ENCODE measurements around the gene TNRC18. TPM values are rescaled to one million over a fixed set of nuclear protein-coding genes. Genes with fewer than 3 reads are reported as not detected.
"Not testable (repeated sequence)": the region's sequence is repeated elsewhere in the genome, so short reads cannot be mapped to it uniquely, and the experiment has no call there.

Gene TNRC18
- total and polyA plus RNA-seq, 4 donors = 33.4 to 117 (median 84.1) TPM

DNA sequence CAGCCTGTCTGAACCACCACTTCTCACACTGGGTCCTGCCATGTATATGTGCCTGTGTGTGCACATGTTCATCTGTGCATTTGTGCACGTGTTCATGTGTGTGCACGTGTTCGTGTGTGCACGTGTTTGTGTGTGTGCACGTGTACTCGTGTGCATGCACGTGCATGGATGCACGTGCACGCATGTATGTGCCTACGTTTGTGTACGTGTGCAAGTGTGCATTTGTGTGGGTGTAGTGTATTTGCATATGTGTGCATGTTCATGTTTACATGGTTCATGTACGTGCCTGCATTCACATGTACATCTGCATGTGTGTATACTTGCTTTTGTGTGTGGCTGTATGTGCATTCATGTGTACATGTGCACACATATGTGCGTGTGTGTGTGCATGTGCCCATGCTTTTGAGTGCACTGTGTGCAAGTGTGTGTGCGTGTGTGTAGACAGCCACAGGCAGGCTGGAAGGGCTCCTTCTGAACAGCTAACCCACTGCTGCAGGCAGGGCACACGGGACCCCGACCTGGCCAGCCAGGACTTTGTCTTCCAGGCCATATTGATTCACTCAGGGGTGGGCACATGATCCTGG is 112.7 kb downstream of the TNRC18 start:
- WGBS, 2 donors = 90 to 97% methylated on average over 16 of the region's 16 CpGs
- H3K27ac ChIP-seq (ENCODE audit: low read depth in 1 of 2, low read length in 1 of 2) = no peak overlapping the region
- peaks cover 0 to 2% (median 0%) of the 10 kb centered on the region in 5 donors for H3K4me1 ChIP-seq (ENCODE audit: control insufficient read depth in 5 of 5, insufficient read depth in 5 of 5, low read length in 5 of 5)
- ATAC-seq (ENCODE audit: insufficient read depth, low FRiP score) (no peak), DNase-seq (no peak)
- H3K4me3 ChIP-seq = no peak overlapping the region
- H3K9me3 ChIP-seq (ENCODE audit: control insufficient read depth in 4 of 4, insufficient read depth in 3 of 4, low read length in 3 of 4) = no peaks in the 10 kb centered on the region
- no peaks in the 10 kb centered on the region for H3K27me3 ChIP-seq (ENCODE audit: control insufficient read depth in 3 of 3, insufficient read depth in 3 of 3, low read length in 2 of 3)
- H3K36me3 ChIP-seq (ENCODE audit: control insufficient read depth in 4 of 4, insufficient read depth in 4 of 4, low read length in 4 of 4) = peaks cover 14 to 54% (median 15%) of the 10 kb centered on the region in 4 donors
- no peak overlapping the region for H3K9ac ChIP-seq (ENCODE audit: insufficient read depth in 1 of 2, low read length in 2 of 2)
- TF ChIP-seq, protein P1, sequence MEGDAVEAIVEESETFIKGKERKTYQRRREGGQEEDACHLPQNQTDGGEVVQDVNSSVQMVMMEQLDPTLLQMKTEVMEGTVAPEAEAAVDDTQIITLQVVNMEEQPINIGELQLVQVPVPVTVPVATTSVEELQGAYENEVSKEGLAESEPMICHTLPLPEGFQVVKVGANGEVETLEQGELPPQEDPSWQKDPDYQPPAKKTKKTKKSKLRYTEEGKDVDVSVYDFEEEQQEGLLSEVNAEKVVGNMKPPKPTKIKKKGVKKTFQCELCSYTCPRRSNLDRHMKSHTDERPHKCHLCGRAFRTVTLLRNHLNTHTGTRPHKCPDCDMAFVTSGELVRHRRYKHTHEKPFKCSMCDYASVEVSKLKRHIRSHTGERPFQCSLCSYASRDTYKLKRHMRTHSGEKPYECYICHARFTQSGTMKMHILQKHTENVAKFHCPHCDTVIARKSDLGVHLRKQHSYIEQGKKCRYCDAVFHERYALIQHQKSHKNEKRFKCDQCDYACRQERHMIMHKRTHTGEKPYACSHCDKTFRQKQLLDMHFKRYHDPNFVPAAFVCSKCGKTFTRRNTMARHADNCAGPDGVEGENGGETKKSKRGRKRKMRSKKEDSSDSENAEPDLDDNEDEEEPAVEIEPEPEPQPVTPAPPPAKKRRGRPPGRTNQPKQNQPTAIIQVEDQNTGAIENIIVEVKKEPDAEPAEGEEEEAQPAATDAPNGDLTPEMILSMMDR (IDR thresholded peaks at IDR 0.05; ENCODE audit: control extremely low read depth, extremely low read depth) = no peak

DNA sequence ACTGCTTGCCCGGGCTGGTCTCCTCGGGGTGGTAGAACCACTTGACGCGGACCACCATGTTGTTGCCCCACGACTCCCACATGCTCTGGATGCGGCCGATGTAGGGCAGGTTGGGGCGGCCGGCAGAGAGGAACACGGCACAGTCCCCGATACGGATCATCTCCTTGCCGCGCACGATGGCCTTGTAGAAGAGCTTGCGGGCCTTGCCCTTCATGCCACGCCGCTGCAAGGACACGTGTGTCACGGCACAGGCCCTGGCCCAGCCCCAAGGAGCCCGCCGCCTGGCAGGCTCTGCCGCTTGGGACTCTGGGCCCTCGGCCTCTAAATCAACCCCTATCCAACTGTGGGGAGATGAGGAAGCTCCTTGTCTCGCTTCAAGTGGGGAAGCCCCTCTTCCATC is 114.5 kb downstream of the TNRC18 start:
- DNase-seq (no peak), ATAC-seq (ENCODE audit: insufficient read depth, low FRiP score) (no peak)
- Histone ChIP-seq H3K36me3 (ENCODE audit: control insufficient read depth in 4 of 4, insufficient read depth in 4 of 4, low read length in 4 of 4) (peaks cover 12 to 44% (median 14%) of the 10 kb centered on the region in 4 donors), H3K4me3 (no peak overlapping the region), H3K27me3 (ENCODE audit: control insufficient read depth in 3 of 3, insufficient read depth in 3 of 3, low read length in 2 of 3) (no peaks in the 10 kb centered on the region), H3K27ac (ENCODE audit: low read depth in 1 of 2, low read length in 1 of 2) (no peak overlapping the region), H3K9me3 (ENCODE audit: control insufficient read depth in 4 of 4, insufficient read depth in 3 of 4, low read length in 3 of 4) (no peaks in the 10 kb centered on the region), H3K4me1 (ENCODE audit: control insufficient read depth in 5 of 5, insufficient read depth in 5 of 5, low read length in 5 of 5) (peaks cover 0 to 2% (median 0%) of the 10 kb centered on the region in 5 donors), H3K9ac (ENCODE audit: insufficient read depth in 1 of 2, low read length in 2 of 2) (no peak overlapping the region)
- TF ChIP-seq, protein P1 (IDR thresholded peaks at IDR 0.05; ENCODE audit: control extremely low read depth, extremely low read depth) = no peak
- WGBS, 2 donors = 96 to 97% methylated on average over 22 to 25 of the region's 25 CpGs

DNA sequence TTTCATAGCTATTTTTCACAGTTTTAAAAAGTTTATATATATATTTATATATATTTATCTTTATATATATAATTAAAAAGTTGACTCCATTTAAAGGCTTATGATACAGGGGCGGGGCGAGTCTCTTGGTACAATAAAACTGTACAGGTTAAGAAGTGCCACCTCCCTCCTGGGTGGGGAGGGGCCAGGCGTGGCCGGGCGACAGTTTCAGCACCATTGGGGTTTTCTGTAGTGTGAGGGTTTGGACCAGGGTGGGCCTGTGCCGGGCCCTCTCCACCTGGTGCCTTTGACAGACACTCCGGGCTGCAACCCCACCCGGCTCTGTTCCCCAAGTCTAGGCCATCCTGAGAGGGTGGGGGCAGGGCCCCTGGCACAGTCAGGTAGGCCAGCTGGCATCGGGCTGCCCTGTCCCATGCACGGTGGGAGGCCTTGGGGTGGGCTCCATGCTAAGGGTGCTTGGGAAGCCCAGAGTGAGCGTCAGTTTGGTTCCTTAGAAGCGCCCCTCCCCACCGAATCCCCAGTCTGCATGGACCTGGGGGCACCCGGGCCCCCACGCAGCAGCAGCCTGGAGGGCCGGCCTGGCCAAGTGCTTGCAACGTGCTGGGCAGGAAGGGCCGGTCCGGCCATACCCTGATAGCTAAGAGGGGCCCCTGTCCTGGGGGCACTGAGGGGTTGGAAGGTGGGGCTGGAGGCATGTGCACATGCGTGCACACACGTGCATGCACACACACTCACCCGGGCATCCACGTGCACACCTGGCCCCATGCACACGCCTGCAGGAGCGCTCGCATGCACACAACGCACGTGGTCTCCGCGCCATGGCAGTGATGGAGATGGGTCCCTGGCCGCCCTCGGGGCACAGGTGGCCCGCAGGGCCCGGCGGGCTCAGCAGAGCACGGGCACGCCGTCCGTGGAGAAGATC is 116.2 kb downstream of the TNRC18 start:
- H3K4me1 ChIP-seq (ENCODE audit: control insufficient read depth in 5 of 5, insufficient read depth in 5 of 5, low read length in 5 of 5); DNase-seq; H3K4me3 ChIP-seq; H3K9ac ChIP-seq (ENCODE audit: insufficient read depth in 1 of 2, low read length in 2 of 2); ATAC-seq (ENCODE audit: insufficient read depth, low FRiP score); H3K27me3 ChIP-seq (ENCODE audit: control insufficient read depth in 3 of 3, insufficient read depth in 3 of 3, low read length in 2 of 3); H3K27ac ChIP-seq (ENCODE audit: low read depth in 1 of 2, low read length in 1 of 2); H3K9me3 ChIP-seq (ENCODE audit: control insufficient read depth in 4 of 4, insufficient read depth in 3 of 4, low read length in 3 of 4): not testable (repeated sequence)
- H3K36me3 ChIP-seq (ENCODE audit: control insufficient read depth in 4 of 4, insufficient read depth in 4 of 4, low read length in 4 of 4) = peaks cover 9 to 35% (median 13%) of the 10 kb centered on the region in 4 donors
- 91 to 94% methylated on average over 35 to 39 of the region's 39 CpGs for WGBS, 2 donors

DNA sequence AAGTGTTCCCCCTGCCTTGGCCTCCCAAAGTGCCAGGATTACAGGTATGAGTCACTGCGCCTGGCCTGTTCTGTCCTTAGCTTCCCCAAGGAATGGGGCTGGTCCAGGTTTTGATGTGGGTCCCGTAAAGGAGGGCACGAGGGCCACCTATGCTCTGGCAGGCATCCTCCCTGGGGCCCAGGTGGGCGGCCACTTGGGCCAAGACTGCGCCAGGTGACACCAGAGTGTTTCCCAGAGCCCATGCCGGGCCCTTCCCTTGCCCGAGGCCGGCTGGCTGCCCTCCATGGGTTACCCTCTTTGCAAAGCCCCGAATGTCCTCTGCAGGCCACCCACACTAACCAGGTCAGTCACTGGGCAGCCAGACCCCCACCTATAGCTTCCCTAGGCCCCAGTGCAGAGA is 118.6 kb downstream of the TNRC18 start:
- 88 to 92% methylated on average over 9 of the region's 9 CpGs for whole genome bisulfite sequencing, 2 donors
- H3K27ac ChIP-seq (ENCODE audit: low read depth in 1 of 2, low read length in 1 of 2); H3K9me3 ChIP-seq (ENCODE audit: control insufficient read depth in 4 of 4, insufficient read depth in 3 of 4, low read length in 3 of 4); H3K4me1 ChIP-seq (ENCODE audit: control insufficient read depth in 5 of 5, insufficient read depth in 5 of 5, low read length in 5 of 5); H3K9ac ChIP-seq (ENCODE audit: insufficient read depth in 1 of 2, low read length in 2 of 2); H3K27me3 ChIP-seq (ENCODE audit: control insufficient read depth in 3 of 3, insufficient read depth in 3 of 3, low read length in 2 of 3); ATAC-seq (ENCODE audit: insufficient read depth, low FRiP score); DNase-seq; H3K4me3 ChIP-seq: not testable (repeated sequence)
- H3K36me3 ChIP-seq (ENCODE audit: control insufficient read depth in 4 of 4, insufficient read depth in 4 of 4, low read length in 4 of 4) = peaks cover 3 to 19% (median 8%) of the 10 kb centered on the region in 4 donors

Data from lung (tissue), 12 donors.